Fibroblast of peridontal ligament (primary cell): ENCODE results near the gene FAIM2.

Experiments
- DNase-seq: peaks from one replicate; pipeline ENCODE4 v3.0.0-alpha.2; 2010; ENCODE audit errors: extremely low read depth

FAIM2 gene

GRCh38 chr12:49894751-49895148, 8.9 kb downstream of the FAIM2 start:
- no peak for DNase-seq

GRCh38 chr12:49893753-49894750, 9.6 kb downstream of the FAIM2 start:
- DNase-seq, result no peak

GRCh38 chr12:49892732-49893317, 10.9 kb downstream of the FAIM2 start:
- DNase-seq, result no peak

- DNase-seq, result no peak
Observed at GRCh38 chr12:49892084-49892731, 11.5 kb downstream of the FAIM2 start.

- DNase-seq, result no peak
Observed at GRCh38 chr12:49891476-49891875, 12.2 kb downstream of the FAIM2 start.

- no peak for DNase-seq
Observed at GRCh38 chr12:49891012-49891411, 12.7 kb downstream of the FAIM2 start.

- DNase-seq, result no peak
Observed at GRCh38 chr12:49890096-49890461, 13.6 kb downstream of the FAIM2 start.

- DNase-seq, result no peak
Observed at GRCh38 chr12:49889361-49890095, 14.2 kb downstream of the FAIM2 start.

- no peak for DNase-seq
Observed at GRCh38 chr12:49888461-49889151, 15.1 kb downstream of the FAIM2 start.

- no peak for DNase-seq
Observed at GRCh38 chr12:49887536-49888401, 15.9 kb downstream of the FAIM2 start.

GRCh38 chr12:49887091-49887490, 16.6 kb downstream of the FAIM2 start:
- DNase-seq, result no peak

- no peak for DNase-seq
Observed at GRCh38 chr12:49885663-49886461, 17.8 kb downstream of the FAIM2 start.

- DNase-seq, result no peak
Observed at GRCh38 chr12:49885118-49885517, 18.6 kb downstream of the FAIM2 start.

- DNase-seq, result no peak
Observed at GRCh38 chr12:49882851-49883464, 20.7 kb downstream of the FAIM2 start.

- DNase-seq, result no peak
Observed at GRCh38 chr12:49882248-49882850, 21.4 kb downstream of the FAIM2 start.

- DNase-seq, result no peak
Observed at GRCh38 chr12:49881415-49882247, 22.1 kb downstream of the FAIM2 start.

GRCh38 chr12:49880756-49881414, 22.8 kb downstream of the FAIM2 start:
- no peak for DNase-seq
